HG02970 (cell line): ENCODE data around the gene KRTAP4-9.
"Not testable (repeated sequence)": the region's sequence is repeated elsewhere in the genome, so short reads cannot be mapped to it uniquely, and the experiment has no call there.

Experiments
- ATAC-seq: cut with Tn5 transposase; IDR thresholded peaks from one replicate; pipeline ENCODE4 v1.9.1; 2021; ENCODE audit warnings: mild to moderate bottlenecking, moderate library complexity, moderate number of reproducible peaks; ENCODE audit not compliant: unreplicated experiment, low FRiP score

The KRTAP4-9 gene

DNA sequence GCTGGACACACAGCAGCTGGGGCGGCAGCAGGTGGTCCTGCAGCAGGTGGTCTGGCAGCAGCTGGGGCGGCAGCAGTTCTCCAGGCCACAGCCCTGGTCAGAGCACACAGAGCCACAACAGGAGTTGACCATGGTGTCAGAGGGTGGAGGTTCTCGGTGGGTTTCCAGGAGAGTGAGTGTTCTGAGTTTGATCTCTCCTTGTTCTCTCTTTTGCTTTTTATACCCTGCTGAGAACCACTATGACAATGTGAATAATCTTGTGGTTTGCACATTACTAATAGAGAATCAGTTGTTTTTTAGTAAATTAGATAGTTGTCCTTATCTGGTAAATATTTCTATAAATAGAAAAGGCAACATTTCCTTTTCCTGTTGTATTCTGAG, 18.8 kb downstream of the KRTAP4-9 start, which contains the start of gene KRTAP4-12:
Gene KRTAP4-12 (minus strand): TSS at position 192 of the 381 bp plus-strand sequence. CDS start 60 bp downstream, at position 132.
- ATAC-seq = not testable (repeated sequence)

DNA sequence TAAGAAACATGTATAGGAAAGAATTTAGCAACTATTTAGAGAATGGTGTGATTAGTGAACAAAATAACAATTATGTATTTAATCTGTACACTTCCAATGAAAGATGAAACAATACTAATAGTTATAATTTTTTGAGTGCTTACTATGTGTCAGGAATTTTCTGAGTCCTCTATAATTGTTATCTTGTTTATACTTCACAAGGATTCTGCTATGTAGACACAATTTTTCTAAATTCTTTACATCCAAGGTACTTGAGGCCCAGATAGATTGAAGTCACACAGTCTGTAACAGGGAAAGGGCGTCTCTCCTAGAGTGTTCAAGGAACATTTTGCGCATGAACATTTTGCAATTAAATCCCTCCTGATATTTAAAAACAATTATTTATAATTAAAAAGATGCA, 19.9 kb downstream of the KRTAP4-9 start:
- no peak for ATAC-seq

DNA sequence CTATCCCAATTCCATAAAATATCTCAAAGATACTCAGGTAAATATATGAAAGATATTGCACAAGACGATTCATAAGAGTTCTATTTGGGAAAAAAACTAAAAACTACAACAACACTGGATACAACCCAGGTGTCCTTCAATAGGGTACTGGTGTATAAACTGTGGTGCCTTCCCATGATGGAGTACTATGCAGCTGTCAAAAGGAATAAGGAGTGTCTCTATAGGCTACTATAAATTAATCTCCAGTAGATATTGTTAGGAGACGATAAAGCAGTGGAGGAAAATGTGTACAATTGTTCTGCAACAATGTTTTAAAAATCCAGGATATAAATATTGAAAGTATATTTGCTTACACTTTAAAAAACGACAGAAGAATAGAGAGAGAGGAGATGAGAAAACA, 21.2 kb downstream of the KRTAP4-9 start:
- ATAC-seq = no peak

DNA sequence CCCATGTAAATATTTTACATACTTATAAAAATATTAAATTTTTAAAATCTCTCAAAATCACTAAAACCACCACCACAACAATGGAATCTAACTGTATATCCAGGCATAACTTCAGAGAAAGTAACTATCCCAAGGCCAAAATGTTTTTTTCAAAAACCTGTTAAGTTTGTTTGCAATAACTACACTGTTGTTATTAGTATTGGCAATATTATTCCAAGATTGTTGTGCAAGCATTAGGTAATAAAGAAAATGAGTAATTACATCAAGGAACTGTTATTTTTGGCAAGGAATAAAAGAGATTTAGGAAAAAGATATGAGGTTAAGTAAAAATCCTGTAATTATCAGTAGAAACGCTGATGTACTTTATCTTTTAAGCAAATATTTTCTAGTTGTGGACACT, 22.2 kb downstream of the KRTAP4-9 start:
- no peak for ATAC-seq

DNA sequence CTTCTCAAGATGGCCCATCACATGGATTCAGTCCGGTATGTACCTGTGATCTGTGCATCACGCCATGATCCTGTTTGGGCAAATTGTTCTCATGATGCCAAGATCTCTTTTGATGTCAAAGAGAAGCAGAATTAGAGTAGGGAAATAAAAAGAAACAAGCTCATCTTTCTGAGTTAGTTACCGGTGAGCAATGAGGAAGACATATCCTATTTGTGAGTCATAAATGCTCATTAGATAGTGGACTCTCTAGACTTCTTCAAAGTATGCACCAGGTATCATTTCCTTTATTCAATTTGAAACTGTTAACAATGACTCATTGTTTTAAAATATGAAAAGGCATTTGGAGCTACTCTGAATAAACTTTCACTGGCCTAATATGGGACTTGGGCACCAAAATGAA, 26.8 kb downstream of the KRTAP4-9 start:
- ATAC-seq = no peak

DNA sequence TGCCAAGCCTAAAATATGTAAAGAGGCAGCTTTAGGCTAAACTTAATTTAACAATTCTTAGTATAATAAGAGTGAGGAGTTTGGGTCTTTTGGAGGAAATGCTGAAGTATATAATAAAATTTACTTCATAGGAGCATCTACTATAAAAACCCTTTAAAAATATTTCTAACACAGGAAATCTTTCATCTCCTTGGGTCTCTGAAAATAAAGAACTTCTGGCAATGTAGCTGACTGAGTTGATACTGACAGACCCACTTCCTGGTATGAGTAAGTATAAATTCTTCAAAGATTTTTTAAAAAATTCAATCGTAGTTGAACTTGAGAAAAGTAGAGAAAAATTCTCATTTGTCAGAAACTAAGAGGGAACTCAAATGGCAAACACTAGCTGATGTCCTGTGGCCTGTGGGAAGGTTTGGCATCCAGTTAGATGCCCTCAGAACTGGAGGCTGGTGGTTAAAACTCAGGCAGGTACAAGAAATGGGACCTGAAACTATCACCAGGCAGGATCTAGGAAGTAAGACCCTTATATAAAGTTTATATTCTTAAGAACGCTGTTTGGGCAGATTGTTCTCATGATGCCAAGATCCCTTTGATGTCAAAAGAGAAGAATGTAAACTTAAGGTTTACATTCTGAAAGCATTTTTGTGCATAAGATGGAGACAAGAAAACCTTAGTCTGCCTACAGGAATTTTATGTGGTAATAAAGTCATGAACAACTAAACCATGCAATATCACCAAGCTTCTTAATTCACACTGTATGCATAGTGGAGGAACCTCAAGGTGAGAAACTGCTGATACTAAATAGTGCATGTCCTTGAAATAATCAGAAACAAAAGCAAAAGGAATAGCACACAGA, 28.9 kb downstream of the KRTAP4-9 start:
- ATAC-seq = no peak

DNA sequence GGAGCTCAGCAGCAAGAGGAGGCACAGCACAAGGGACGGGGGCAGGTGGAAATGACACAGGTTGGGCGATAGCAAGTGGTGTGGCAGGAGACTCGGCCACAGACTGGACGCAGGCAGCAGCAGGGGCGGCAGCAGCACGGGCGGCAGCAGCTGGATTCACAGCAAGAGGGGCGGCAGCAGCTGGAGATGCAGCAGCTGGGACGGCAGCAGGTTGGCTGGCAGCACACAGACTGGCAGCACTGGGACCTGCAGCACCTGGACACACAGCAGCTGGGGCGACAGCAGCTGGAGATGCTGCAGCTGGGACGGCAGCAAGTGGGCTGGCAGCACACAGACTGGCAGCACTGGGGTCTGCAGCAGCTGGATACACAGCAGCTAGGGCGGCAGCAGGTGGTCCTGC, 34.7 kb downstream of the KRTAP4-9 start:
- ATAC-seq = not testable (repeated sequence)

DNA sequence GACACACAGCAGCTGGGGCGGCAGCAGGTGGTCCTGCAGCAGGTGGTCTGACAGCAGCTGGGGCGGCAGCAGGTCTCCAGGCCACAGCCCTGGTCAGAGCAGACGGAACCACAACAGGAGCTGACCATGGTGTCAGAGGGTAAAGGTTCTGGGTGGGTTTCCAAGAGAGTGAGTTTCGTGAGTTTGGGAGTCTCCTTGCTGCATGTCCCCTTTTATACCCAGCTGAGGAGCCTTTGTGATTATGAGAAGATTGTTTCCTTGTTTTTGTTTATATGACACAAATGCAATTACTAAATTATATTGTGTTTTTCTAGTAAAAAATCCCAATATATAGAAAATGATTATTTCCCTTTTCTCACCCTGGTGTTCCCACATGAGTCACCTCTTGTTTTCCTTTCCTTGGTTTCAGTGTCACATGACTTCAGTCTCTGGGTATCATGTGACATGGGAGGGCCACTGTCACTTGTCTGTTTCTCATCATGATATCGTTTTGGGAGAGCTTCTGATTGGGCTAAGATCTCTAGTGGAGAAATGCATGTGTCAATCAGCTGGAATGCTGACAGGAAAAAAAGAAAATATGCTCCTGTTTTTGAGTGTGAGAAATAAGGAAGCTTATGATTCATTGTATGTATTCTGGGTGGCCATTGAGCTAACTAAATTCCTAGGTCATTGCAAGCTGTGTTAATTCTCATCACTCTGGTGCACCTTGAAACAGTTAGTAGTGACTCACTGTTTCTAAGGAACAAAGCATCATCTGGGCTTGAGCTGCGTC, 35.4 kb downstream of the KRTAP4-9 start, which contains the start of gene KRTAP4-6:
Gene KRTAP4-6 (minus strand): TSS at position 185 of the 772 bp plus-strand sequence. CDS start 57 bp downstream, at position 128.
- no peak for ATAC-seq

DNA sequence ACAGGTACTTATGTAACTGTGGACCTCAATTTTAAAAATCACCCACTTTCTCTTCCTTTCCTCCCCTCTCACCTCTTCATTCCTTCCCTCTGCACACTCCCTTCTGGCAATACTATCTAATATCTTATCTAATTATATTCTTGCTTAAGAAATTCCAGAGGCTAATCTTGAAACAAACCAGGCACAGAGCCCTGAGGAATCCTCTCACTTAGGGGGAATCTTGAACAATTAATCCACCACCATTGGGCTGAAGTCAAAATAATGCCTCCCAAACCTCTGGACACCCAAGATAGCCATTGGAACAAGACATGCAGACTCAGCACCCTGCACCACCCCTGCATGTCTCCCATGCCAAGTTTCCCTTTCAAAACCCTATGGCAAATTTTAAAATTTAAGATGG, 36.2 kb downstream of the KRTAP4-9 start:
- no peak for ATAC-seq

DNA sequence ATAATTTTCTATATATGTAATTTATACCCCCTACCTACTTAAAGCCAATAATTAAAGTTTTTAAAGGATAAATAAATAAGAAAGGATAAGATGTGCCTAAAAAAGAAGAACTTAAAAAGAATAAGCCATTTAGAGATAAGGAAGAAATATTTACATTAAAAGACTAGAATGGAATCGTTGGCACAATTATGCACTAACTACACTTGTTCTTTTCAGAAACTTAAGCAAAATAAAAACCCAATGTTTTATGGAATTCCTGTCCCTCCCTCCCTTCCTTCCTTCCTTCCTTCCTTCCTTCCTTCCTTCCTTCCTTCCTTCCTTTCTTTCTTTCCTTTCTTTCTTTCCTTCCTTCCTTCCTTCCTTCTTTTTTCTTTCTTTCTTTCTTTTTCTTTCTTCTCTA, 39.7 kb downstream of the KRTAP4-9 start:
- ATAC-seq = no peak

DNA sequence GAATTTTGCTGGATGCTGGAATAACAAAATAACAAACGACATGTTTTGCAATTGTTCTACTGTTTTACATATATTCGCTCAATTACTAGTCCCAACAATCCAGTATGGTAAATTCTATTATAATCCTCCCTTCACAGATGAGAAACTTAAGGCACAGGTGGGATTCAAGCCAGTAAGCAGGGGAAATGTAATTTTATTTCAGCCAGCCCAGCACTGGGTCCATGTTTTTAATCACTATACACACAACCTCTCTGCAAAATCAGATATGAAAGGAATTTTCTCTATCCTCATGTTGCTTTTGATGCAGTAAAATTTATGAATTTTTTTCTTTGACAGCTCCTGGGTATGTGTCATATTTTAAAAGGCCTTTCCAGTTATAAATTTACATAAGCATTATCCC, 40.1 kb downstream of the KRTAP4-9 start:
- no peak for ATAC-seq

DNA sequence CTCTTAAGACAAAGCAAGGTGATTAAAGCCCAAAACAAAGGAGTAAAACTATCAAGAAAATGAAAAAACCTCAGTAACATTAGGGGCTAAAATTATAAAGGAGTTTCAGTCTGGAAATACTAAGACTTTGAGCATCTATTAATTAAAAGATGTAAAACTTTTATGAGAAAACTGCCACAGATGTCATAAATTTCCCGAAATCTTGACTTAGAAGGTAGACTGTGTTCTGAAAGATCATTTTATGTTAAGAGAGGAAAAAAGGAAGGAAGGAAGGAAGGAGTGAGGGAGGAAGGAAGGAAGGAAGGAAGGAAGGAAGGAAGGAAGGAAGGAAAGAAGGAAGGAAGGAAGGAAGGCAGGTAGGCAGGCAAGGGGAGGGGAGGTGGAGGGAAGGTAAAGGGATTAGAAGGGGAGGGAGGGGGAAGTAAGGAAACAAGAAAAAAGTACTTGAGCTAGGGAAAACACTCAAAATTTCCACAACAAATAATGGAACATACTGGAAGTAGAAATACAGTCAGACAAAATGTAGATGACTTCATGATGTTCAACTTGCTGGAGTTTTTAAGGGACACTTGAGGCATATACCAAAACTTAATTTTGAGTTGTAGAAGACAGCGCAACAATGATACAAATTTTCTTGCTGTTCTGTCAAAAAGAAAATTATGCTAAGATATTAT, 42.5 kb downstream of the KRTAP4-9 start:
- ATAC-seq = no peak

DNA sequence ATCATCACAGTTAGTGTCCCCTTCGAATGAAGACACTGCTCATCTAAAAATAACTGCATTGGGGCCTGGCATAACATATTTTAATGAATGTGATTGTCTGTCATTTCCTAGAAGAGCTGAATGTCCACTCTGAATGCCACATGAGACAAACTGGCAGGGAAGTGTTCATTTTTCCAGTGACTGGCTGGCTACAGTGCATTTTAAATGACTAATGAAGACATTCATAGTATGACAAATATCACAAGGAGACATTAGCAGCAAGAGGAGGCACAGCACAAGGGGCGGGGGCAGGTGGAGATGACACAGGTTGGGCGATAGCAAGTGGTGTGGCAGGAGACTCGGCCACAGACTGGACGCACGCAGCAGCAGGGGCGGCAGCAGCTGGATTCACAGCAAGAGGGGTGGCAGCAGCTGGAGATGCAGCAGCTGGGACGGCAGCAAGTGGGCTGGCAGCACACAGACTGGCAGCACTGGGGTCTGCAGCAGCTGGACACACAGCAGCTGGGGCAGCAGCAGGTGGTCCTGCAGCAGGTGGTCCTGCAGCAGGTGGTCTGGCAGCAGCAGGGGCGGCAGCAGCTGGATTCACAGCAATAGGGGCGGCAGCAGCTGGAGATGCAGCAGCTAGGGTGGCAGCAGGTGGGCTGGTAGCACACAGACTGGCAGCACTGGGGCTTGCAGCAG, 43.9 kb downstream of the KRTAP4-9 start:
- not testable (repeated sequence) for ATAC-seq

DNA sequence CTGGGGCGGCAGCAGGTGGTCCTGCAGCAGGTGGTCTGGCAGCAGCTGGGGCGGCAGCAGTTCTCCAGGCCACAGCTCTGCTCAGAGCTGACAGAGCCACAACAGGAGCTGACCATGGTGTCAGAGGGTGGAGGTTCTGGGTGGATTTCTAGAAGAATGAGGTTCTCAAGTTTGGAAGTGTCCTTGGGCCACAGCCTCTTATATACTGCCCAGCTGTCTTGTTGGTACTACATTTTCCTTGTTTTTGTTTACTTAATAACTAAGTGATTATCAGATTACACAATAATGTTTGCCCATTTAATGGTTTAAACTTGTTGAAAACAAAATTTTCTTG, 44.4 kb downstream of the KRTAP4-9 start, which contains the start of gene KRTAP4-5:
Gene KRTAP4-5 (minus strand): TSS at position 174 of the 334 bp plus-strand sequence. CDS start 58 bp downstream, at position 116.
- no peak for ATAC-seq

DNA sequence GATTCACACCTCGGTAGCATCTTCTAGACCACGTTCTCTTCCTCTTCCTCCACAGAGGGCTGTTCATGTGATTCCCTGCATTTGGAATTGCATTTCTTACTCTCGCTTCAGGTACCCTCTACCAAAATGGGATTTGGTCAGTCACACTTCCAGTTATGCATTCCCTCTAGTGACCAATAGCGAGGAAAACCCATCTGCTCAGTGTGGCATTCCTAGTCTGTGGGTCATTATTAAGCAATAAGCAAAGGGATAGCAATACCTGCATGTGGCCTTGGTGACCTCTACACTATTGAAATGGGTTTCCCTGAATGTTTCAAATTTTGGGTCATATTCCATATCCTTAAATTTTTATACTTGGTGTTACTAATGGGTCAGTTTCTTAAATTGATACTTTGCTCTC, 44.8 kb downstream of the KRTAP4-9 start:
- no peak for ATAC-seq

DNA sequence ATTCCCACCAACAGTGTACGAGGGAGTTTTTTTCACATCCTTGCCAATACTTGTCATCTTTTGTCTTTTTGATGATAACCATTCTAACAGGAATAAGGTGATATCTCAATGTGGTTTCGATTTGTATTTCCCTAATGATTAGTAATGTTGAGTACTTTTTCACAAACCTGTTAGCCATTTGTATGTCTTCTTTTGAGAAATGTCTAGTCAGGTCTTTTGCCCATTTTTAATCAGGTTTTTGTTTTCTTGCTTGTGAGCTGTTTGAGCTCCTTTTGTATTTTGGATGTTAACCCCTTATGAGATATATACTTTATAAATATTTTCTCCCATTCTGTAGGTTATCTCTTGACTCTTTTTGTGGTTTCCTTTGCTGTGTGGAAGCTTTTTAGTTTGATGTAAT, 46.3 kb downstream of the KRTAP4-9 start:
- ATAC-seq = no peak

DNA sequence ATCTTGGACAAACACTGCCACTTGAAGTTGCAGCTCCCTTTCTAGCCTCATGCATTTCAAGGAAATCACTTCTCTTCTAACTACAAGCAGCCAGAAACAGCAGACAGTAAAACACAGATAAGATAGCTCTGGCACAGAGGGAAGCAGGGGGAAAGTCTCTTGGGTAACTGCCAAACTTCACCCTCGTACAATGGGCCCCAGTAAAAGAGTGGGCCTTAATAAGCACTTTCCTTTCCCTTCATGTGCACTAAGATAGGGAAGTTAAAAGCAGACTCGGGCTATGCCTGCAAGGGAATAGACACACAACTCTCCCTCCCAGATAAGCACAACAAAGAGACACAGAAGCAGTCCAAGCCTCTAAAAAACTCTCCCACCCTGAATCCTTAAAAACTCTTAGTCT, 48.7 kb downstream of the KRTAP4-9 start:
- no peak for ATAC-seq
